Effector memory CD4-positive, alpha-beta T cell (primary cell): ENCODE measurements around the gene TRABD2A.
"Not testable (repeated sequence)": the region's sequence is repeated elsewhere in the genome, so short reads cannot be mapped to it uniquely, and the experiment has no call there.

Experiments used
- DNase-seq, 3 donors: peaks; one replicate each; pipeline ENCODE4 v3.0.0-alpha.2; 2020
- H3K27ac ChIP-seq: 2 replicates; pipeline ENCODE4 v1.7.0; 2013; ENCODE audit warnings: mild to moderate bottlenecking, low read length, moderate library complexity; ENCODE audit not compliant: insufficient read depth, poor library complexity, severe bottlenecking
- H3K27me3 ChIP-seq: replicated peaks from 2 replicates; pipeline ENCODE4 v1.7.0; 2013; ENCODE audit warnings: mild to moderate bottlenecking, low read length; ENCODE audit not compliant: insufficient read depth, control insufficient read depth, poor library complexity, severe bottlenecking
- H3K36me3 ChIP-seq: 2 replicates; pipeline ENCODE4 v1.7.0; 2013; ENCODE audit warnings: mild to moderate bottlenecking, low read length, moderate library complexity; ENCODE audit not compliant: control insufficient read depth, insufficient read depth
- H3K4me1 ChIP-seq: 2 replicates; pipeline ENCODE4 v1.7.0; 2013; ENCODE audit warnings: low read length, mild to moderate bottlenecking; ENCODE audit not compliant: control insufficient read depth, insufficient read depth, poor library complexity, severe bottlenecking
- H3K4me3 ChIP-seq: 2 replicates; pipeline ENCODE4 v1.7.0; 2013; ENCODE audit warnings: low read length, low read depth, mild to moderate bottlenecking; ENCODE audit not compliant: insufficient read depth, poor library complexity, severe bottlenecking
- H3K9me3 ChIP-seq: 2 replicates; pipeline ENCODE4 v1.7.0; 2013; ENCODE audit warnings: mild to moderate bottlenecking, low read length, moderate library complexity; ENCODE audit not compliant: control insufficient read depth

Gene TRABD2A

GRCh38 chr2:84915675-84916074 lies 34.8 kb upstream of the TRABD2A start:
- H3K27ac ChIP-seq, H3K36me3 ChIP-seq, H3K4me3 ChIP-seq, H3K9me3 ChIP-seq, DNase-seq, H3K4me1 ChIP-seq, H3K27me3 ChIP-seq: not testable (repeated sequence)

GRCh38 chr2:84914334-84914733 lies 33.5 kb upstream of the TRABD2A start:
- Histone ChIP-seq H3K27ac (no peak overlapping the region), H3K27me3 (no peaks in the 10 kb centered on the region), H3K36me3 (no peaks in the 10 kb centered on the region), H3K9me3 (no peaks in the 10 kb centered on the region), H3K4me3 (no peak overlapping the region), H3K4me1 (peaks cover under 1% of the 10 kb centered on the region)
- no peak for DNase-seq

GRCh38 chr2:84912984-84913383 lies 32.1 kb upstream of the TRABD2A start:
- no peak overlapping the region for H3K4me3 ChIP-seq
- no peaks in the 10 kb centered on the region for H3K9me3 ChIP-seq
- no peaks in the 10 kb centered on the region for H3K36me3 ChIP-seq
- H3K27ac ChIP-seq = no peak overlapping the region
- no peaks in the 10 kb centered on the region for H3K27me3 ChIP-seq
- no peak for DNase-seq
- H3K4me1 ChIP-seq = peaks cover 8% of the 10 kb centered on the region

- H3K36me3 ChIP-seq = no peaks in the 10 kb centered on the region
- peaks cover 18% of the 10 kb centered on the region for H3K4me1 ChIP-seq
- H3K4me3 ChIP-seq = no peak overlapping the region
- DNase-seq = no peak
- H3K27ac ChIP-seq = no peak overlapping the region
- H3K9me3 ChIP-seq = no peaks in the 10 kb centered on the region
- H3K27me3 ChIP-seq = no peaks in the 10 kb centered on the region
Measured at GRCh38 chr2:84911135-84911678, 30.3 kb upstream of the TRABD2A start.

- H3K4me3 ChIP-seq = peak overlapping the region; percentile 6
- H3K36me3 ChIP-seq = no peaks in the 10 kb centered on the region
- H3K27ac ChIP-seq = peak overlapping the region; percentile 59
- peaks cover 22% of the 10 kb centered on the region for H3K4me1 ChIP-seq
- H3K9me3 ChIP-seq = no peaks in the 10 kb centered on the region
- no peaks in the 10 kb centered on the region for H3K27me3 ChIP-seq
- DNase-seq = peak in 2 of 3 donors; percentile 32 to 48
Measured at GRCh38 chr2:84908948-84909713, 28.2 kb upstream of the TRABD2A start.

- Histone ChIP-seq H3K27ac (peak overlapping the region; percentile 77), H3K27me3 (no peaks in the 10 kb centered on the region), H3K36me3 (no peaks in the 10 kb centered on the region), H3K4me3 (peak overlapping the region; percentile 88), H3K4me1 (peaks cover 22% of the 10 kb centered on the region), H3K9me3 (no peaks in the 10 kb centered on the region)
- DNase-seq = peak; percentile 37 to 43 (median 37)
Measured at GRCh38 chr2:84906900-84907714, 26.2 kb upstream of the TRABD2A start.

GRCh38 chr2:84906108-84906899 lies 25.4 kb upstream of the TRABD2A start:
- H3K4me3 ChIP-seq = peak overlapping the region; percentile 88
- H3K4me1 ChIP-seq = peaks cover 22% of the 10 kb centered on the region
- H3K27me3 ChIP-seq = no peaks in the 10 kb centered on the region
- peak overlapping the region; percentile 77 for H3K27ac ChIP-seq
- H3K36me3 ChIP-seq = no peaks in the 10 kb centered on the region
- DNase-seq = peak in 1 of 3 donors; percentile 39
- no peaks in the 10 kb centered on the region for H3K9me3 ChIP-seq

- H3K4me1 ChIP-seq = peaks cover 22% of the 10 kb centered on the region
- H3K36me3 ChIP-seq = no peaks in the 10 kb centered on the region
- peak; percentile 81 to 85 (median 81) for DNase-seq
- no peaks in the 10 kb centered on the region for H3K9me3 ChIP-seq
- H3K27me3 ChIP-seq = no peaks in the 10 kb centered on the region
- peak within 1 kb of the TSS; percentile 77 for H3K27ac ChIP-seq
- peak within 1 kb of the TSS; percentile 88 for H3K4me3 ChIP-seq
Measured at GRCh38 chr2:84905181-84906107, 24.6 kb upstream of the TRABD2A start, which contains the start of gene TMSB10. TSS of gene TMSB10 (plus strand) at chr2:84905656.

GRCh38 chr2:84904717-84905174 lies 23.9 kb upstream of the TRABD2A start:
- no peaks in the 10 kb centered on the region for H3K9me3 ChIP-seq
- H3K27me3 ChIP-seq = no peaks in the 10 kb centered on the region
- peak overlapping the region; percentile 77 for H3K27ac ChIP-seq
- DNase-seq = no peak
- H3K4me3 ChIP-seq = peak overlapping the region; percentile 88
- H3K4me1 ChIP-seq = peaks cover 22% of the 10 kb centered on the region
- no peaks in the 10 kb centered on the region for H3K36me3 ChIP-seq
